COLO829 (cell line): ENCODE results near the gene CDK10.
"Not testable (repeated sequence)": the region's sequence is repeated elsewhere in the genome, so short reads cannot be mapped to it uniquely, and the experiment has no call there.

Experiments used
- DNase-seq: peaks from one replicate; pipeline ENCODE4 v3.0.0; 2012; ENCODE audit warnings: low spot score

CDK10 gene

DNA sequence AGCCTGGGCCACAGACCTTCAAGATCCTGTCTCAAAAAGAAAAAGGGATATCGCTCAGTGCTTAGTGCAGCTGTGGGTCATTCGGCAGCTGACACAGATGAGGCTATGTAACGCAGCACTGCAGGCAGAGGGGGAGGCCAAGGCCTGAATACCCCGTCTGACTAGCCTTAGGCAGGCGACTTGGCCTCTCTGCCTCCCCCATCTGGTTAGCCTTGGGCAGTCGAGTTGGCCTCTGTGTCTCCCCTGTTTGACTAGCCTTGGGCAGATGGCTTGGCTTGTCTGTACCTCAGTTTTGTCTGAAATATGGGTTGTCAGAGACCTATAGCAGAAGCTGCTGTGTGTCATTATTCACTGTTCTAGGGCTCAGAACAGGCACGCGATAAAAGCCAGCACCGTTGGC lies 18.9 kb upstream of the CDK10 start:
- no peak for DNase-seq

DNA sequence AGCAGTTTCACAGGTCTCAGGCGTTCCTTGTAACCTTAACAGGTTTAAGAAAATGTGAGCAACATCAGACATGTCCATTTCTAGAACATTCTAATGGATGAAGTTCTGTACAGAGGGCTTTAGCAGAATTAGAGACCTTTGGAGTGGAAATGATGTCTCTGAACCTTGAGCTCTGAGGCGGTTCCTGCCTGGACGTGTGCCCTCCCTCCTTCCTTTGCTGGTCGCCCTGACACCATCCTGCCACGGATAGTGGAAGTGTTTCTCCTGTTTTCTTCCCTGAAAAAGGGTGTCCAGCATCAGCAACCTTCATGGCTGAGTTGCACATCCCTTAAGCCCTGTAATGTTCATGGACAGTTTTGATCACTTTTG lies 17.7 kb upstream of the CDK10 start:
- no peak for DNase-seq

DNA sequence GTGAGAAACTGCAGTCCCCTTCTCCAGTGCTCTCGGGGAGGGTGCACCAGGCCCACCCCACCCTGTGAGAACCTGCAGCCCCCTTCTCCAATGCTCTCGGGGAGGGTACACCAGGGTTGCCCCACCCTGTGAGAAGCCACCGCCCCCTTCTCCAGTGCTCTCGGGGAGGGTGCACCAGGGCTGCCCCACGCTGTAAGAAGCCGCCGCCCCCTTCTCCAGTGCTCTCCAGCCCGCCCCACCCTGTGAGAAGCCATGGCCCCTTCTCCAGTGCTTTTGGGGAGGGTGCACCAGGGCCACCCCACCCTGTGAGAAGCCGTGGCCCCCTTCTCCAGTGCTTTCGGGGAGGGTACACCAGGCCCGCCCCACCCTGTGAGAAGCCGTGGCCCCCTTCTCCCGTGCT lies 16.7 kb upstream of the CDK10 start:
- DNase-seq, result no peak

GRCh38 chr16:89670496-89671431 lies 15.7 kb upstream of the CDK10 start:
- DNase-seq, result no peak

DNA sequence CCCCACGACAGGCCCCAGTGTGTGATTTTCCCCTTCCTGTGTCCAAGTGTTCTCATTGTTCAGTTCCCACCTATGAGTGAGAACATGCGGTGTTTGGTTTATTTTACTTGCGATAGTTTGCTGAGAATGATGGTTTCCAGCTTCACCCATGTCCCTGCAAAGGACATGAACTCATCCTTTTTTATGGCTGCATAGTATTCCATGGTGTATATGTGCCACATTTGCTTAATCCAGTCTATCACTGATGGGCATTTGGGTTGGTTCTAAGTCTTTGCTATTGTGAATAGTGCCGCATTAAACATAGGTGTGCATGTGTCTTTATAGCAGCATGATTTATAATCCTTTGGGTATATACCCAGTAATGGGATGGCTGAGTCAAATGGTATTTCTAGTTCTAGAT lies 14.9 kb upstream of the CDK10 start:
- DNase-seq, result not testable (repeated sequence)

DNA sequence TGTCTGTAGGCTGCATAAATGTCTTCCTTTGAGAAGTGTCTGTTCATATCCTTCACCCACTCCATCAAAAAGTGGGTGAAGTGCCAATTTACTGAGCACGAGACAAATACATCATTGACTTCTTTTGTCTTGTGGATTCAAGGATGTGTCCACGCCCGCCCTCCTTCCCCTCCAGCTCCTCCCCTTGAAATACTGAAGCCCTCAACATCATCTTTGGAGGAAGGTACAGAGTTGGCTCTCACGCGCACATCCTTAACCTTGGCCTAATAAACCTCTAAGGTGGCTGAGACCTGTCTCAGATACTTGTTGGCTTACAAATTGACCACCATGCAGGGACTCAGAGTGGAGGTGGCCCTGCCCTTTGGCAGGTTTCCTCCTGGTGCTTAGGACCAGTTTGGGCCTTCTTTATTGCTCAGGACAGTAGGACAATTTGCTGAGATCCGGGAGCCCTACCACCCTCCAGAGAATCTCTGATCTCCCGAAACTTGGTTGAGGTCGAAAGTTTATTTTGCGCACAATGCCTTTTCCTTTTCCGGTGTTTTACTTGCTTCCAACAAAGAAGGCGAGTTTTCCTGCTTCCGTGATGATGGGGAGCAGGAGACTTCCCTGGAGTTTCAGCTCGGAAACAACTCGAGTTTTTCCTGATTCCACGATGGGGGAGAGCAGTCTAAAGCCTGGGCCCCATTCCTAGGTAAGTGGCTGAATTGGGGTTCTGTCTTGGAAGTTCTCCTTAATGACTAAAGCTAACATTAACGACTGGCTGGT lies 14.1 kb upstream of the CDK10 start:
- no peak for DNase-seq

DNA sequence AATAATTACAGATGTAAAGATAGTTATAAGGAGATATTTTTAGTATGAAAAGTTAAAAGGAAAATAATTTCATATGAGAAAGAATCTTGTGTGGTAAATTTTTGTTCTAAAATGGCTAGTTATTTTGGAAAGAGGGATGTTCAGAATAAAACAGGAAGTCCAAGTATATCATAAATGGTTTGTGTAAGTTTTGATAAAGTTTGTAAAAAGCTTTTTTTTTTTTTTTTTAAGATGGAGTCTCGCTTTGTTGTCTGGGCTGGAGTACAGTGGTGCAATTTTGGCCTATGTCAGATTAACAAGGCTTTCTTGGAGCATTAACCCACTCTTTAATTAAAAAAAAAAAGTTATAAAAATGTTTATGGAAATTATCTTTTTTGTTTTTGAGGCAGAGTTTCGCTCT lies 8.2 kb upstream of the CDK10 start:
- DNase-seq, result no peak

DNA sequence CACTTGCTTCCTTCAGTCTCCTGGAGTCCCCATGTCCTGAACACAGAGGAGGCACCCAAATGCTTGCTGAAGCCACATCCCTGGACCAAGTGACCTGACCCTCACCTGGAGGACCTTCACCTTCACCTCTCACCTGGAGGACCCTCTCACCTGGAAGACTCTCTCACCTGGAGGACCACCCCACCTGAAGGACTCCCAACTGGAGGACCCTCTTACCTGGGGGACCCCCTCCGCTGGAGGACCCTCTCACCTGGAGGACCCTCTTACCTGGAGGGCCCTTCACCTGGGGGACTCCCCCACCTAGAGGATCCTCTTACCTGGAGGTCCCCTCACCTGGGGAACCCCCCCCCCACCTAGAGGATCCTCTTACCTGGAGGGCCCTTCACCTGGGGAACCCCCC lies 573 bp upstream of the CDK10 start:
- DNase-seq, result no peak

- no peak for DNase-seq
Observed at GRCh38 chr16:89687092-89687940, 827 bp downstream of the CDK10 start.

DNA sequence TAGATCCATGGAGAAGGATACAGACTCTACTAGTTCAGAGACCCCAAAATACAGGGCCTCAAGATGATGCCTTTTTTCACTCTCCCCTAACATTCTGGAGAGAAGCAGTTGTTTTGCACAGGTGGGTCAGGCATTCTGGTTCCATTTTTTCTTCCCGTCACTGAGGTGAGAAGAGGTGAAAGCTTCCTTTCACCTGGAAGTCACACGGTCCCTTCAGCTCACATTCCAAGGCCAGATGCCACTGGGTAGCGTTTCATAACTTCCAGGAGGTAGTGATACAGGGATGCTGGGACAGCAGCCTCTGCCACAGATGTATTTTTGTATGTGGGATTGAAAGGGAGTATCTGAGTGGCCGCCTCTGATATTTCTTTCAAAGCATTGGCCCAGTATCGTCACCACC lies 1.9 kb downstream of the CDK10 start:
- DNase-seq, result no peak

- no peak for DNase-seq
Observed at GRCh38 chr16:89689142-89689541, 2.7 kb downstream of the CDK10 start.

DNA sequence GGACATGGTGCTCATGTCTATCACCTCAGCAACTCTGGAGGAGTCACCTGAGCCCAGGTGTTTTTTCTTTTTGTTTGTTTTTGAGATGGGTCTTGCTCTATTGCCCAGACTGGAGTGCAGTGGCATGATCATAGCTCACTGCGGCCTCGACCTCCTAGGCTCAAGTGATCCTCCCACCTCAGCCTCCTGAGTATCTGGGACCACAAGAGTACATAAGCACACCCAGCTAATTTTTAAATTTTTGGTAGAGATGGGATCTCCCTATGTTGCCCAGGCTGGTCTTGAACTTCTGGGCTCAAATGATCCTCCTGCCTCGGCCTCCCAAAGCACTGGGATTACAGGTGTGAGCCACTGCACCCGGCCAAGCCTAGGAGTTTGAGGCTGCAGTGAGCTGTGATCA lies 3.1 kb downstream of the CDK10 start:
- not testable (repeated sequence) for DNase-seq

- DNase-seq, result no peak
Observed at GRCh38 chr16:89690392-89690901, 4.0 kb downstream of the CDK10 start.

- no peak for DNase-seq
Observed at GRCh38 chr16:89691231-89691985, 4.9 kb downstream of the CDK10 start.

DNA sequence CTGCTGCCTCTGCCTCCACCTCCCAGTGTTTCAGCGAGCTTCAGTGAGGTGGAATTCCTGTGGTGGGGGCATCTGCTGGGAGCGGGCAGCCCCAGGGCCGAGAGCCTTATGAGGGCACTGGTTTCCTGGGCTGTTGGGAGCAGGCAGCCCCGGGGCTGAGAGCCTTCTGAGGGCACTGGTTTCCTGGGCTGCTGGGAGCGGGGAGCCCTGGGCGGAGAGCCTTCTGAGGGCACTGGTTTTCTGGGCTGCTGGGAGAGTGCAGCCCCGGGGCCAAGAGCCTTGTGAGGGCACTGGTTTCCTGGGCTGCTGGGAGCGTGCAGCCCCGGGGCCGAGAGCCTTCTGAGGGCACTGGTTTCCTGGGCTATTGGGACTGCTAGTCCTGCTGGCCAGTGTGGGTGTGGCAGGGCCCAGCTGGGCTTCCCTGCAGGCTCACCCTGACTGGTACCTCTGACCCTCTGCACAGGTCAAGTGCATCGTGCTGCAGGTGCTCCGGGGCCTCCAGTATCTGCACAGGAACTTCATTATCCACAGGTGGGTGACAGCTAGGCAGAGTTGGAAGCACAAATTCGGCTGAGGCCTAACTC lies 5.6 kb downstream of the CDK10 start:
- DNase-seq, result no peak

GRCh38 chr16:89693289-89693731 lies 6.8 kb downstream of the CDK10 start:
- no peak for DNase-seq

- DNase-seq, result no peak
Observed at GRCh38 chr16:89693931-89694783, 7.7 kb downstream of the CDK10 start.

DNA sequence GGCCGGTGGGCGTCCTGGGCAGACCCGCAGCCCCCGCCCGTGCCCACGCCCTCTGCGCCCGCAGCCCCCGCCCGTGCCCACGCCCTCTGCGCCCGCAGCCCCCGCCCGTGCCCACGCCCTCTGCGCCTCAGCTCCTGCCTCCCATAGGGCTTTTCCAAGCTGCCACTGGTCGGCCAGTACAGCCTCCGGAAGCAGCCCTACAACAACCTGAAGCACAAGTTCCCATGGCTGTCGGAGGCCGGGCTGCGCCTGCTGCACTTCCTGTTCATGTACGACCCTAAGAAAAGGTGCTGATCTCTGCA lies 8.2 kb downstream of the CDK10 start:
- not testable (repeated sequence) for DNase-seq

DNA sequence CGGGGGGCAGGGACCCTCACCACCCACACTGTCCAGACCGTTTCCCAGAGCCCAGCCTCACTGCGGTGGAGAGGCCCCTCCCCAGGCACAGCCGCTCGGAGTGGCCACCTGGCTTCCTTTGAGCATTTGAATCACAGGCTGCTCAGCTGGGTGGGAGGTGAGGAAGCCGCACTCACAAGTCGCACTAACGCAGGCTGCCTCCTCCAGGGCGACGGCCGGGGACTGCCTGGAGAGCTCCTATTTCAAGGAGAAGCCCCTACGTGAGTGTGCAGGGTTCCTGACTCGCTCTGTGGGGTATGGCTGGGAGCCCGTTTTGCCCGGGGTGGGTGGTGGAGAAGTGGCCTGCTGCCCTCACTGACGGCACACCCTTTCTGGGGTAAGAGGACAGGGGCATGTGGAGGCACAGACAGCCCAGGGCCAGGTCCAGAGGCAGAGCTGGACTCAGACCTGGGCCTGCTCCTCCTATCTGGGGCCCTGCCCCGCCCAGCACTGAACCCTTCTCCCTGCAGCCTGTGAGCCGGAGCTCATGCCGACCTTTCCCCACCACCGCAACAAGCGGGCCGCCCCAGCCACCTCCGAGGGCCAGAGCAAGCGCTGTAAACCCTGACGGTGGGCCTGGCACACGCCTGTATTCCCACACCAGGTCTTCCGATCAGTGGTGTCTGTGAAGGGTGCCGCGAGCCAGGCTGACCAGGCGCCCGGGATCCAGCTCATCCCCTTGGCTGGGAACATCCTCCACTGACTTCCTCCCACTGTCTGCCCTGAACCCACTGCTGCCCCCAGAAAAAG lies 8.8 kb downstream of the CDK10 start:
- DNase-seq, result no peak
